ENCODE data around the gene YBX3.

Gene YBX3

DNA sequence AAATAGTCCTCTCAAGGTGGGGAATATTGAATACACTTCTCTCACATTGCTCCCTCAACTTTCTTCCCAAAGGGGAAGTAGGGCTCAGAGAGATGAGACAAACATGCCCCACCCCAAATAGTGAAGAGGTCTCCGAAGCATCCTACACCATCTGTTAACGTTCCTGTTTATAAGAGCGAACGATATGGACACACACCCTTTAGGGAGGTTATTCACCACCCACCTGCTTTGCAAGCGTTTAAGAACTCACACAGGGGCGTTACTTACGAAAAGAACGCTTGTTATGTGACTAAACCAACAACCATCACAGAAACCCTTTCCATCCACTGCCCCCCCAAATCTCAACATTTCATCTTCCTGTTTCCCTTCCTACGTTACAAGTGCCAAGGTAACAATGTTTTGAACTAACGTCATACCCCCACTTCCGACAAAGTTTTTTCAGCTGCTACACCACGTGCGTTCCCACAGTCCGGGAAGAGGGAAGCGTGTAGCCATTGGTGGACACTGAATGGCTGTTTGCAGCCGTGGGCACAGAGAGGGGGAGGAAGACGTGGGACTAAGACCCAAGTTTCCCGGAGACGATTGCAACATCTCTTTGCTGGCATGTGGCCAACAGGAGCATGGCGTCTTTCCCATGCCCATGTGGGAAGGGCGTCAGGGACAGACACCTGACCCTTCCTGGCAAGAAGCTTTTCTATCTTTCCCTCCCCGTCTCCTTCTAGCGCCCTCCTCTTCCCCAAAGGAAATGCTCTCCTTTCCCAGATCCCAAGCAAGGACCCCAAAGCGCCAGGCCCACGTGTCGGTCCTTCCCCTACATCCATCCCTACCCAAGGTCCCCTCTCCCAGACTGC, 1.2 kb downstream of the YBX3 start:
- DNase-seq: no peak

GRCh38 chr12:10720974-10721650, 2.0 kb downstream of the YBX3 start:
- DNase-seq: no peak

DNA sequence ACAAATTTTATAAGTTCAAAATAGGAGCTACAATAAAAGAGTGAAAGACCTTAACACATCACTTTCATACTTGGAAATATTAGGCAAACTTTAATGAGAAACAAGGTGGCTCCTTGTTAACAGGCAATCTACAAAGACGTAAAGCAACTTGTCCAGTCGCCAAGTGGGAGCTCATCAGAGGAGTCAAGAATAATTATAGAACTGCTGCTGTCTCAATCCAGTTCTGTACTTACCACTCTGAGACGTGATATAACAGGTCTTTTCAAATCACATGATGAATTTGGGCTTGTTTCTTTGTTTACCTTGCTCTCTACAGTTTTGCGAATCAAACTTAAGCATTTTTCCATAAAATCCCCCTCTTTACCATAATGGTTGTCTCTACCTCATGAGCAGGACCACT, 3.6 kb downstream of the YBX3 start:
- no peak for DNase-seq

DNA sequence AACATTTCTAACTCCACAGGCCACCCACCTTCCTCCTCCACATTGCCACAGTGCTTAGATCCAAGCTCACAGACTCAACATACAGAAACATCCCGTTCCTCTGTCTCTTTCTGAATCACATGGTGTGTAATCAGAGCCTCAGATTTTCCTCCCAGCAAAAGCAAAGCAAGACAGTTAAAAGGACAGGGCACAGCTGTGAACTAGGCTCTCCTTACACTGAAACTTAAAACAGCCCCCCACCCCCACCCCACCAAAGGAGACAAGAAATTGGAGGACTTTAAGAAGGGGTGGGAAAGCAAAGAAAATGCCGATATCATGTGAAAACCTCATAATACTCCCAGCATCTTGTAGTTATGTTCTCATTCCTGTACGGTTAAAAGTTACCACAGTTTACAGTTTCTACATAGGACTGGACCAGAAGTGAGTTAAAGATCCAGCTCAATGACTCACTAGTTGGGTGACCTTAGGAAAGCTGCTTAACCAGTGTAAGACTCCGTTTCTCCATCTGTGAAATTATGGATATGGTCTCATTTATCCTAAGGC, 4.8 kb downstream of the YBX3 start:
- no peak for DNase-seq

DNA sequence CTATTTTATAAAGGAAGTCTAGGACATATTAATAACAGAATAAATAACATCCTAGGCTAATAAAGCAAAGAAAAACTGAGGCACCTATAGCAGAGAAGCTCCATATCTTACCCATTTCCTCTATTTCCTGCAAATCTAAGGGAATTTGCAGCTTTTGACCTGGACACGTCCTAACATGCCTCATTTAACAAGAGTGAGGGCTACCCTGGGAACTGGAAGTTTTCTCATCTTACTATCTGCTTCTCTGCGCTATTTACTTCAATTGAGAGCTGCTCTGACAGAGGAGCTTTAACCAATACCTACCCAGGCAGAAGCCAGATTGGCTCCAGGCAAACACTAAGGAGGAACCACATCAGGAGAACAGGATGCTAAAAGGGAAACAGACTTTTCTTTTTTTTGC, 5.7 kb downstream of the YBX3 start:
- no peak for DNase-seq

- no peak for DNase-seq
Measured at GRCh38 chr12:10716704-10717315, 6.3 kb downstream of the YBX3 start.

- DNase-seq: no peak
Measured at GRCh38 chr12:10716277-10716676, 6.8 kb downstream of the YBX3 start.

DNA sequence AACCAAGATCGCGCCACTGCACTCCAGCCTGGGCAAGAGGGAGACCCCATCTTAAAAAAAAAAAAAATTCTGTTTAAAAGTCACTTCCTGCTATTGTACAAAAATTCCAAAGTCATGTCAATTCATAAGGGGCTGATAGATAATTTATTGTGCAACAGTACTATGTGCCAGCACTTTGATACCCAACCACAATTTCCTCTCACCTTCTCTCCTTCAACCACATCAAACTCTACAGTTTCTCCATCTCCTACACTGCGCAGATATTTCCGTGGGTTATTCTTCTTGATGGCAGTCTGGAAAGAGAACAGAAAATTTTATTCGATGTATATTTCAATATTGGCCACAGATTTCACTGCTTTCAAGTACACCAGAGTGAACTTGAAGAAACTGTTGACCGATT, 7.6 kb downstream of the YBX3 start:
- DNase-seq: no peak

- DNase-seq: no peak
Measured at GRCh38 chr12:10709808-10710207, 13.3 kb downstream of the YBX3 start.

- DNase-seq: no peak
Measured at GRCh38 chr12:10708862-10709261, 14.3 kb downstream of the YBX3 start.

DNA sequence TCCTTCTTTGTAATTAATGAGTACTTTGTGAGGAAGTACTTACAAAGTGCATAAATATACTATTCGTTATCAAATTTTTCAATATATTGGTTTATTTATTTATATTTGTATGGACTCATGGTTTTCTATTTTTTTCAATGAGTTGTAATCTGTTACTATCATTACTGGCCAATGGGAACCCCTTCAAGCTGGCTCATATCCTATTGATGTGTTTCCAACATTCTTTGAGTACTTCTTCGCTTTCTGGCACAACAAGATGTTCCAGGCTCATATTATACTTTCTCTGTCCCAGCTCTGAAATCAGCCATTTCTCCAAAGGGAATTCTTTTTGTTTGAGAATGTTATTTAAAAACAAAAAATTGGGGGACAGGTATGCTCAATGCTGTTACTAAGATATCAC, 17.5 kb downstream of the YBX3 start:
- no peak for DNase-seq

GRCh38 chr12:10701843-10702242, 21.3 kb downstream of the YBX3 start:
- no peak for DNase-seq

DNA sequence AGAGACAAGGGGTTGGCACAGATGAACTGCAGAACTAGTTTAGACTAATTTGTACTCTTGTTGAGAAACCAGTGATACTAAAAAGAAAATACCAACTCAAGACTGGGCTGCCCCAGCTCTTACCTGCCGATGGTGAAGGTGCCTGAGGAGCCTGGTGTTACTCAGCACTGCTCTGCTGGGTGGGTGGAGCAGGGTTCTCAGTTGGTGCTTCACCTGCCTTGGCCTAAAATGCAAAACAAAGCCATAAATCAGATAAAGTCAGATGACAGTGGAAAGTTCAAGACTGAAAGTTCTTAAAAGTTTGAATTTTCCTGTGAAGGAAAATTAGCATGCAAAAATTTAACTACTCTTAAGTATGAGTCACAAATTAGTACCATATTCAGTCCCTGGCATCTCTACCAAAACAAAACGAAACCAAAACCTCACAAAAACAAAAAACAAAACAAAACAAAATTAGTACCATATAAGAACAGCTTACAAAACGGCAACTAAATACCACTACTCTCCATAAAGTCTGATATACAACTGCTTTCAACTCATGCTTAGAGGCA, 21.9 kb downstream of the YBX3 start:
- DNase-seq: no peak

DNA sequence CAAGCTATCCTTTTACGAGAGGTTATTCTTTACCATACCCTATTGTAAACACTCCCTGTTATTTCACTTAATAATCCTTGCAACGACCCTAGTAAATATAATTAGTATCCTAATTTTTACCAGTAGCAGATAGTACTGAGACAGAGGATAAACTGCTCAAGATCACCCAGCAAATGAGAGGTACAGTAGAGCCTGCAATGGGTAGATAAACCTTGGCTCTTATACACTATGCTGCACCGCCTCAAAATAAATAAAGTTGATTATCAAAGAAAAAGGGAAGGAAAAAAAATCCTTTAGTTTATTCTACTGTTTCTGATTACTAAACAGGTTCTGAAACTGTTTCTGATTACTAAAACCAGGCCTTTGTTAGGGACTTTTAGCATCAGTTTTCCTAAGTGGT, 22.5 kb downstream of the YBX3 start:
- DNase-seq: no peak

DNA sequence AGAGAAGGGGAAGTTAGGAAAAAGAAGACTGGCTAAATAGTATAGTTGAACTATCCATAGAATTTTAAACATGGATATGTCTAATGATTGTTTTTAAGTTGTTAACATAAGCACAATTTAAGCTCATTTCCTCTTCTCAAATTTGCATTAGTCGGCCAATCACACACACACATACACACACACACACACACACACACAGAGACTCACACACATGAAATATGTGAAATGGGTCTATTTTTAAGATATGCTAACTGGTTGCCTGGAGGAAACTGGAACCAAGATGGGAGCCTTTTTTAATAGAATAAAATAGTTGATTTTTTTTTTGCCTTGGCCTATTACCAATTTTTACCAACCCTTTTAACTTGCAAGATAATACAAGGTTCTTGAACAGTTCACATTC, 25.3 kb downstream of the YBX3 start:
- DNase-seq: no peak

- no peak for DNase-seq
Measured at GRCh38 chr12:10697156-10697555, 26.0 kb downstream of the YBX3 start.

GRCh38 chr12:10690906-10691305, 32.2 kb downstream of the YBX3 start:
- no peak for DNase-seq

- no peak for DNase-seq
Measured at GRCh38 chr12:10689146-10689545, 34.0 kb downstream of the YBX3 start.

DNA sequence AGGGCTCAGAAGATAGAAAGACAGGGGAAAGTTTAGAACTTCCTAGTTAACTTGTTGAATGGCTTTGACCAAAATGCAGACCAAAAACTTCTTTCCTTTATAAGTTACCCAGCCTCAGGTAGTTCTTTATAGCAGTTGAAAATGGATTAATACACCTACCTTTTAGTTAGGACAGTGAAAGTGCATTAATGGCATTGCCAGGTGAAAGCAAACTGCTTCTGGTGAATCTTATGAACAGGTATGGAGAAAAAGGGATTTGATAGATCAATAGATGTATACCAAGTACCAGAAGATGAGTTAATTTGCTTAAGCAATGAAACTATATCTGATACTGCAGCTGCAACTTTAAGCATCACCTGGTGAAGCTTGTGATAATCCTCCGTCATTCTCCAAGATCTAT, 35.1 kb downstream of the YBX3 start:
- no peak for DNase-seq

DNA sequence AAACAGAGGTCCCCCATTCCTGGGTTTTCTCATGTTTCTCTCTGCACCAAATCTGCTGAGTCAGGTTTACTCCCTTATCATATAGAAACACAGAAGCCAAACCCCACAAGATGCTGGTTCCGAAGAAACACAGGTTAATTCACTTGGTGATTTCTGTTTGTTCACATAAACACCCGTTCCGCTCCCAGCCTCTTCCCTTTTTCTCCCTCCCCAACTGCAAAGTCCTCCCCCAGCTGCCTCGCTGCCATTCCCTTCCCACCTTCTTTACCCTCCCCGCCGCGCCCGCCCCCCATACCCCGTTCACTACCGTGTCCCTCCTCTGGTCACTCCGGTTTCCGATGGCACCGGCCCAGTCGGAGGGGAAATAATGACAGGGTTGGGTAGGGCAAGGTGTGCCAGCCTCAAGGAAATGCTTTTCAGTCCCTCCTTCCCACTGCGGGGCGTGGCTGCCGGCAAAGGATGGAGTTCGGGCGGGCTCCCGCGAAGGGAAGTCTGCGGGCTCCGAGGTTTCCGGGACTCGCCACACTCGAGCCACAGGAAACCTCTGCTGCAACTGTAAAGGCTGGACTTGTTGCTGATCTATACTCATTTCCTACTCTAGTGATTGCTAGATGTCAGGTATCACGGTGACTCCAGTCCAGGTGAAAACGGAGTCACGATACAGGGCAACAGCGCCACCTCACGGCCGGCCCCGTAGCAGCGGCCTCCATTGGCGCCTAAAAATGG, 49.3 kb downstream of the YBX3 start, which contains the start of gene STYK1:
Gene STYK1, minus strand, starts transcription at position 394 of the 726 bp plus-strand sequence. CDS start 39,434 bp downstream, outside the sequence.
- peak; percentile 34 for DNase-seq

- DNase-seq: no peak
Measured at GRCh38 chr12:10672231-10672868, 50.8 kb downstream of the YBX3 start.

DNA sequence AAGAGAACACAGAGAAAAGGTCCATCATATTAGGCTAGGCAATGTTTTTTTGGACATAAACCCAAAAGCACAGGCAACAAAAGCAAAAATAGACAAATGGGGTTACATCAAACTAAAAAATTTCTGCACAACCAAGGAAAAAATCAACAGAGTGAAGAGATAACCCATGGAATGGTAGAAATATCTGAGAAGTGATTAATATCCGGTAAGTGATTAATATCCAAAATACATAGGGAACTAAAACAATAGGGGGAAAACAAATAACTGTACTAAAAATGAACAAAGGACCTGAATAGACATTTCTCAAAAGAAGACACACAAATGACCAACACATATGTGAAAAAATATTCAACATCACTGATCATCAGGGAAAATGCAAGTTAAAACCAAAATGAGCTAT, 53.6 kb downstream of the YBX3 start:
- no peak for DNase-seq
